GM23248 (cell line): ENCODE results near the gene C1QA. TPM values are rescaled to one million over a fixed set of nuclear protein-coding genes. Genes with fewer than 3 reads are reported as not detected.

Source experiments
- DNase-seq: peaks from one replicate; pipeline ENCODE4 v3.0.0-alpha.2; 2015
- H2AFZ ChIP-seq: fragments of 200-600 bp; sonication (generic); 2 replicates; pipeline ENCODE4 v1.6.1; 2016; ENCODE audit warnings: antibody characterized with exemption
- H3F3A ChIP-seq: fragments of 200-600 bp; sonication (generic); 2 replicates; pipeline ENCODE4 v1.6.1; 2016; ENCODE audit warnings: mild to moderate bottlenecking, antibody characterized with exemption, mixed run types; ENCODE audit not compliant: insufficient read depth
- H3K27ac ChIP-seq: fragments of 200-600 bp; sonication (generic); 2 replicates; pipeline ENCODE4 v1.5.1; 2016; ENCODE audit warnings: mild to moderate bottlenecking
- H3K27me3 ChIP-seq: fragments of 200-600 bp; sonication (generic); replicated peaks from 2 replicates; pipeline ENCODE4 v1.6.1; 2016; ENCODE audit warnings: mild to moderate bottlenecking; ENCODE audit not compliant: insufficient read depth
- H3K36me3 ChIP-seq: fragments of 200-600 bp; sonication (generic); 2 replicates; pipeline ENCODE4 v1.6.1; 2016; ENCODE audit warnings: low read depth, mild to moderate bottlenecking
- H3K4me1 ChIP-seq: fragments of 200-600 bp; sonication (generic); 2 replicates; pipeline ENCODE4 v1.6.1; 2016; ENCODE audit warnings: mild to moderate bottlenecking; ENCODE audit not compliant: insufficient read depth
- H3K4me2 ChIP-seq: fragments of 200-600 bp; sonication (generic); one replicate; pipeline ENCODE4 v1.6.1; 2016; ENCODE audit warnings: mild to moderate bottlenecking; ENCODE audit not compliant: unreplicated experiment
- H3K4me3 ChIP-seq: fragments of 200-600 bp; sonication (generic); 2 replicates; pipeline ENCODE4 v1.5.1; 2016; ENCODE audit warnings: mild to moderate bottlenecking
- H3K79me2 ChIP-seq: fragments of 200-600 bp; sonication (generic); 2 replicates; pipeline ENCODE4 v1.6.1; 2016; ENCODE audit warnings: mild to moderate bottlenecking; ENCODE audit not compliant: insufficient read depth
- H3K9ac ChIP-seq: fragments of 200-600 bp; sonication (generic); 2 replicates; pipeline ENCODE4 v1.6.1; 2016; ENCODE audit warnings: mild to moderate bottlenecking
- H3K9me2 ChIP-seq: fragments of 200-600 bp; sonication (generic); 2 replicates; pipeline ENCODE4 v1.6.1; 2016; ENCODE audit warnings: mixed run types, mild to moderate bottlenecking, moderate library complexity; ENCODE audit not compliant: insufficient read depth
- H3K9me3 ChIP-seq: fragments of 200-600 bp; sonication (generic); one replicate; pipeline ENCODE4 v1.6.1; 2017; ENCODE audit warnings: low read depth
- H4K20me1 ChIP-seq: fragments of 200-600 bp; sonication (generic); 2 replicates; pipeline ENCODE4 v1.6.0; 2016; ENCODE audit not compliant: insufficient read depth
- EZH2 ChIP-seq: fragments of 200-600 bp; sonication (generic); IDR thresholded peaks from 2 replicates; pipeline ENCODE4 v1.6.1; 2018; ENCODE audit warnings: antibody characterized with exemption, mild to moderate bottlenecking; ENCODE audit not compliant: insufficient read depth, poor library complexity, severe bottlenecking
- EZH2phosphoT487 ChIP-seq: fragments of 200-600 bp; sonication (generic); IDR thresholded peaks from 2 replicates; pipeline ENCODE4 v1.6.1; 2018; ENCODE audit warnings: antibody characterized with exemption, moderate library complexity, mild to moderate bottlenecking, low read depth; ENCODE audit not compliant: insufficient read depth
- WGBS, 2 experiments: methylation state at CpG; one replicate each; pipeline ENCODE4 v1.1.6; 2015 to 2017; ENCODE audit warnings: low lambda C conversion rate in 2 of 2, low coverage in 1 of 2; ENCODE audit errors: missing lambda C conversion rate in 2 of 2; 5-methylcytosine and 5-hydroxymethylcytosine counted together
- in situ Hi-C: fragments of 300-500 bp; cut with MboI; formaldehyde crosslinking; loops from 2 replicates; pipeline ENCODE4 v1.15.0; 2020
- polyA plus RNA-seq: library from polyadenylated mRNA; unstranded; fragments of >200 nt; fragmentation: Nextera tagmentation; extraction: Ambion mirVana; gene quantifications from 2 replicates; pipeline ENCODE4 v1.2.1, GENCODE V29; 2016
- total RNA-seq: library from RNA; depleted of rRNA; stranded (reverse); fragments of >200 nt; shearing (Covaris generic); gene quantifications from 2 replicates; pipeline ENCODE4 v1.2.3, GENCODE V29; 2014

The C1QA gene
- total and polyA plus RNA-seq, 2 experiments from 2014 or later = not detected

- no peak overlapping the region for H3K4me2 ChIP-seq
- no peaks in the 10 kb centered on the region for H3K9me2 ChIP-seq
- H3F3A ChIP-seq = no peaks in the 10 kb centered on the region
- H3K79me2 ChIP-seq = no peaks in the 10 kb centered on the region
- H3K4me3 ChIP-seq = no peak overlapping the region
- no peaks in the 10 kb centered on the region for H3K36me3 ChIP-seq
- H3K27me3 ChIP-seq = peaks cover 19% of the 10 kb centered on the region
- in situ Hi-C loops = no loop called here
- no peak overlapping the region for H3K27ac ChIP-seq
- no peaks in the 10 kb centered on the region for H4K20me1 ChIP-seq
- TF ChIP-seq EZH2 (no peak), EZH2phosphoT487 (no peak)
- no peak overlapping the region for H3K9ac ChIP-seq
- 62 to 65% methylated on average over 26 to 30 of the region's 30 CpGs for WGBS, 2 experiments
- H3K4me1 ChIP-seq = no peaks in the 10 kb centered on the region
- H2AFZ ChIP-seq = no peak overlapping the region
- no peak for DNase-seq
- no peaks in the 10 kb centered on the region for H3K9me3 ChIP-seq
Measured at GRCh38 chr1:22597301-22597965, 39.0 kb upstream of the C1QA start.

GRCh38 chr1:22597996-22598395 lies 38.4 kb upstream of the C1QA start:
- DNase-seq = no peak
- Histone ChIP-seq H3K9me3 (no peaks in the 10 kb centered on the region), H3K36me3 (no peaks in the 10 kb centered on the region), H3K9me2 (no peaks in the 10 kb centered on the region), H3K79me2 (no peaks in the 10 kb centered on the region), H3F3A (no peaks in the 10 kb centered on the region), H3K27ac (no peak overlapping the region), H3K4me3 (no peak overlapping the region), H4K20me1 (no peaks in the 10 kb centered on the region), H2AFZ (no peak overlapping the region), H3K4me1 (no peaks in the 10 kb centered on the region), H3K27me3 (peaks cover 14% of the 10 kb centered on the region), H3K9ac (no peak overlapping the region), H3K4me2 (no peak overlapping the region)
- WGBS, 2 experiments = 58 to 66% methylated on average over 8 of the region's 8 CpGs
- in situ Hi-C loops = no loop called here
- no peak for TF ChIP-seq EZH2
- TF ChIP-seq EZH2phosphoT487 = no peak

- in situ Hi-C loops = no loop called here
- Histone ChIP-seq H3K9me3 (no peaks in the 10 kb centered on the region), H2AFZ (no peak overlapping the region), H3K4me1 (no peaks in the 10 kb centered on the region), H3K4me2 (no peak overlapping the region), H3K27me3 (peaks cover 15% of the 10 kb centered on the region), H4K20me1 (no peaks in the 10 kb centered on the region), H3K4me3 (no peak overlapping the region), H3K27ac (no peak overlapping the region), H3K36me3 (no peaks in the 10 kb centered on the region), H3F3A (no peaks in the 10 kb centered on the region), H3K79me2 (no peaks in the 10 kb centered on the region), H3K9me2 (no peaks in the 10 kb centered on the region), H3K9ac (no peak overlapping the region)
- DNase-seq = no peak
- TF ChIP-seq EZH2phosphoT487 (no peak), EZH2 (no peak)
- 49 to 51% methylated on average over 22 to 24 of the region's 24 CpGs for WGBS, 2 experiments
Measured at GRCh38 chr1:22598736-22599135, 37.7 kb upstream of the C1QA start.

GRCh38 chr1:22600071-22600816 lies 36.2 kb upstream of the C1QA start:
- Histone ChIP-seq H3K4me1 (no peaks in the 10 kb centered on the region), H3K27me3 (peaks cover 28% of the 10 kb centered on the region), H3K9ac (no peak overlapping the region), H3K4me3 (no peak overlapping the region), H3F3A (no peaks in the 10 kb centered on the region), H4K20me1 (no peaks in the 10 kb centered on the region), H3K36me3 (no peaks in the 10 kb centered on the region), H3K4me2 (no peak overlapping the region), H3K9me2 (no peaks in the 10 kb centered on the region), H3K9me3 (no peaks in the 10 kb centered on the region), H3K27ac (no peak overlapping the region), H2AFZ (no peak overlapping the region), H3K79me2 (no peaks in the 10 kb centered on the region)
- no peak for DNase-seq
- in situ Hi-C loops = no loop called here
- WGBS, 2 experiments = 25 to 33% methylated on average over 20 to 21 of the region's 22 CpGs
- TF ChIP-seq EZH2phosphoT487 (no peak), EZH2 (no peak)
